Testis (tissue), 2 donors: ENCODE measurements around the gene NDRG4.

ENCODE experiments used
- POLR2A ChIP-seq: fragments of 450-650 bp; IDR thresholded peaks from one replicate; pipeline ENCODE4 v1.6.1; 2017; ENCODE audit warnings: antibody characterized with exemption, mild to moderate bottlenecking, moderate library complexity
- TF ChIP-seq, protein P1 (sequence below), 3 experiments: fragments of 450-650 bp in 2 of 3; fragments of 200-600 bp in 1 of 3; sonication (generic) in 1 of 3; IDR thresholded peaks; one replicate each; pipeline ENCODE4 v1.5.1; 2016 to 2019; ENCODE audit warnings: antibody characterized with exemption in 3 of 3, mild to moderate bottlenecking in 2 of 3, moderate library complexity in 1 of 3

DNA sequence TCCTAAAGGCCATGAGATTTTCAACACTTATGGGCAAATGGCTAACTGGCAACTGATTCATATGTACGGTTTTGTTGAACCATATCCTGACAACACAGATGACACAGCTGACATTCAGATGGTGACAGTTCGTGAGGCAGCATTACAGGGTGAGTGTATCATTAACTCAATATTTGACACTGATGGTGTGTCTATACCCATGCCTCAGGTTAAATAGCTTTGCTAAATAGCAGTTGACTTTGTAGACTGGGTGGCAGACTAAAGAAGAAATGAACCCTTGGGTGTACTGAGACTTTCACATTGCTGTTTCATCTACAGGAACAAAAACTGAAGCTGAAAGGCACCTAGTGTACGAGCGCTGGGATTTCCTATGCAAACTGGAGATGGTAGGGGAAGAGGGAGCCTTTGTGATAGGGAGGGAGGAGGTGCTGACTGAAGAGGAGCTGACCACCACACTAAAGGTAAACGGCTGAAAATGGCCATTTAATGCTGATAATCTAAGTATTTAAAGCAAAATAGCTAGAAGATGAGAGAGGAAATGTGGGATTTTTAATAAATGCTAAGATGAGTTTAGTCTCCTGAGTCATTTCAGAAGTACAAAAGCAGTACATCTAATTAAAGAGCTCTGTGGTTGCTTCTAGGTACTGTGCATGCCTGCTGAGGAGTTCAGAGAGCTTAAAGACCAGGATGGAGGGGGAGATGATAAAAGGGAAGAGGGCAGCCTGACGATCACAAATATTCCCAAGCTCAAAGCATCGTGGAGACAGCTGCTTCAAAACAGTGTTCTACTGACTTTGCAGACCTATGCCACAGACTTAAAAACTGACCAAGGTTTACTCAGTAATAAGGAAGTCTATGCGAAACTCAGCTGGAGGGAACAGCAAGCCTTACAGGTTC is 18.4 kb downstream of the NDRG4 start:
- TF ChIP-seq, protein P1, sequence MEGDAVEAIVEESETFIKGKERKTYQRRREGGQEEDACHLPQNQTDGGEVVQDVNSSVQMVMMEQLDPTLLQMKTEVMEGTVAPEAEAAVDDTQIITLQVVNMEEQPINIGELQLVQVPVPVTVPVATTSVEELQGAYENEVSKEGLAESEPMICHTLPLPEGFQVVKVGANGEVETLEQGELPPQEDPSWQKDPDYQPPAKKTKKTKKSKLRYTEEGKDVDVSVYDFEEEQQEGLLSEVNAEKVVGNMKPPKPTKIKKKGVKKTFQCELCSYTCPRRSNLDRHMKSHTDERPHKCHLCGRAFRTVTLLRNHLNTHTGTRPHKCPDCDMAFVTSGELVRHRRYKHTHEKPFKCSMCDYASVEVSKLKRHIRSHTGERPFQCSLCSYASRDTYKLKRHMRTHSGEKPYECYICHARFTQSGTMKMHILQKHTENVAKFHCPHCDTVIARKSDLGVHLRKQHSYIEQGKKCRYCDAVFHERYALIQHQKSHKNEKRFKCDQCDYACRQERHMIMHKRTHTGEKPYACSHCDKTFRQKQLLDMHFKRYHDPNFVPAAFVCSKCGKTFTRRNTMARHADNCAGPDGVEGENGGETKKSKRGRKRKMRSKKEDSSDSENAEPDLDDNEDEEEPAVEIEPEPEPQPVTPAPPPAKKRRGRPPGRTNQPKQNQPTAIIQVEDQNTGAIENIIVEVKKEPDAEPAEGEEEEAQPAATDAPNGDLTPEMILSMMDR (IDR thresholded peaks at IDR 0.05) = no peak
- TF ChIP-seq POLR2A = no peak
